ENCODE measurements around the gene ADAMTSL2.

- TF ChIP-seq, protein P1, sequence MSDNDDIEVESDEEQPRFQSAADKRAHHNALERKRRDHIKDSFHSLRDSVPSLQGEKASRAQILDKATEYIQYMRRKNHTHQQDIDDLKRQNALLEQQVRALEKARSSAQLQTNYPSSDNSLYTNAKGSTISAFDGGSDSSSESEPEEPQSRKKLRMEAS (IDR thresholded peaks at IDR 0.05), result no peak
- TF ChIP-seq CREB1 (IDR thresholded peaks at IDR 0.05; ENCODE audit: low read depth), result no peak
- no peak for TF ChIP-seq RAD21 (IDR thresholded peaks at IDR 0.05; ENCODE audit: low read depth)
- no peak for TF ChIP-seq TAF1 (IDR thresholded peaks at IDR 0.05; ENCODE audit: low read depth)
- no peak for TF ChIP-seq EP300 (IDR thresholded peaks at IDR 0.05; ENCODE audit: borderline replicate concordance)
- TF ChIP-seq NFIC (IDR thresholded peaks at IDR 0.05), result no peak
- no peak for TF ChIP-seq YY1 (IDR thresholded peaks at IDR 0.05; ENCODE audit: low read depth)
- TF ChIP-seq, protein P2, sequence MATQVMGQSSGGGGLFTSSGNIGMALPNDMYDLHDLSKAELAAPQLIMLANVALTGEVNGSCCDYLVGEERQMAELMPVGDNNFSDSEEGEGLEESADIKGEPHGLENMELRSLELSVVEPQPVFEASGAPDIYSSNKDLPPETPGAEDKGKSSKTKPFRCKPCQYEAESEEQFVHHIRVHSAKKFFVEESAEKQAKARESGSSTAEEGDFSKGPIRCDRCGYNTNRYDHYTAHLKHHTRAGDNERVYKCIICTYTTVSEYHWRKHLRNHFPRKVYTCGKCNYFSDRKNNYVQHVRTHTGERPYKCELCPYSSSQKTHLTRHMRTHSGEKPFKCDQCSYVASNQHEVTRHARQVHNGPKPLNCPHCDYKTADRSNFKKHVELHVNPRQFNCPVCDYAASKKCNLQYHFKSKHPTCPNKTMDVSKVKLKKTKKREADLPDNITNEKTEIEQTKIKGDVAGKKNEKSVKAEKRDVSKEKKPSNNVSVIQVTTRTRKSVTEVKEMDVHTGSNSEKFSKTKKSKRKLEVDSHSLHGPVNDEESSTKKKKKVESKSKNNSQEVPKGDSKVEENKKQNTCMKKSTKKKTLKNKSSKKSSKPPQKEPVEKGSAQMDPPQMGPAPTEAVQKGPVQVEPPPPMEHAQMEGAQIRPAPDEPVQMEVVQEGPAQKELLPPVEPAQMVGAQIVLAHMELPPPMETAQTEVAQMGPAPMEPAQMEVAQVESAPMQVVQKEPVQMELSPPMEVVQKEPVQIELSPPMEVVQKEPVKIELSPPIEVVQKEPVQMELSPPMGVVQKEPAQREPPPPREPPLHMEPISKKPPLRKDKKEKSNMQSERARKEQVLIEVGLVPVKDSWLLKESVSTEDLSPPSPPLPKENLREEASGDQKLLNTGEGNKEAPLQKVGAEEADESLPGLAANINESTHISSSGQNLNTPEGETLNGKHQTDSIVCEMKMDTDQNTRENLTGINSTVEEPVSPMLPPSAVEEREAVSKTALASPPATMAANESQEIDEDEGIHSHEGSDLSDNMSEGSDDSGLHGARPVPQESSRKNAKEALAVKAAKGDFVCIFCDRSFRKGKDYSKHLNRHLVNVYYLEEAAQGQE (IDR thresholded peaks at IDR 0.05; ENCODE audit: low read depth), result no peak
- TF ChIP-seq CEBPB (IDR thresholded peaks at IDR 0.05), result no peak
- no peak for TF ChIP-seq ZBTB7A (IDR thresholded peaks at IDR 0.05; ENCODE audit: low read depth)
- TF ChIP-seq TEAD4 (IDR thresholded peaks at IDR 0.05), result no peak
- no peak for TF ChIP-seq FOXM1 (IDR thresholded peaks at IDR 0.05; ENCODE audit: borderline replicate concordance, low read depth)
Measured at GRCh38 chr9:133528876-133529241, 5.6 kb upstream of the ADAMTSL2 start.
